ENCODE measurements around the gene PRR7.

DNA sequence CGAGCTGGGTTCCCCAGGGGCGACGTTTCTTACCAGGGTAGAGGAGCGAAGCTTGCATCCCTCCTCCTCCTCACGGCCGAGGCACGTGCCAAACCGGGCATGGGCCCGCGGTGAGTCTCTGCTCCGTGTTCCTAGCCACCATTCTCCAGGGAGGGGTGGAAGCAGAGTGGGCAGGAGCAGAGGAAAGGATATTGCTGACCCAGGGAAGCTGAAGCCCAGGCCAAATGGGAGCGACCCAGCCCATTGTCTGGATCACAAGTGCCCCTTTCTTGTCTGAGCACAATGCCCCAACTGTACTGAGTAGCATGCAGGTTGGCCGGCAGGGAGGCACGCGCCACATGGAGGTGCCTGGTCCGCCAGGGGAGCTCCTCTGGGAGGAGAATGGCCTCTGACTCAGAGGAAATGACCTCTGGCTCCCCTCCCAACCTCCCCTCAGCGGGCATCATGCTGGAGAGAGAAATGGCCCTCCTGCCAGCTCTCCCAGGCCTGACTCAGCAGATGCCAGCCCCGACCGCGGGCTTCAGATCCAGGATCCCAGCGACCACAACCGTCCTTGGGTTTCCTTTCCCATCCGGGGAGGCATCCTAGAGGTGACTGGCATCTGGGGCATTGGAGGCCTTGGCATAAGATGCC lies 1.1 kb downstream of the PRR7 start:
- no peak for TF ChIP-seq EZH2 (IDR thresholded peaks at IDR 0.05; ENCODE audit: insufficient read depth, poor library complexity, severe bottlenecking)
- TF ChIP-seq EZH2phosphoT487 (IDR thresholded peaks at IDR 0.05; ENCODE audit: insufficient read depth, low read depth), result no peak
